HepG2 (cell line): ENCODE results near the gene PNPLA2. TPM values are rescaled to one million over a fixed set of nuclear protein-coding genes. Genes with fewer than 3 reads are reported as not detected.
A peak's percentile ranks its signal among the peaks of the same experiment; 100 is the strongest.

Experiments
- ATAD3A ChIP-seq: sonication (generic); formaldehyde crosslinking; IDR thresholded peaks from 2 replicates; pipeline ENCODE4 v1.4.0; 2020; ENCODE audit warnings: missing genetic modification reagents
- ATRX ChIP-seq: sonication (generic); formaldehyde crosslinking; IDR thresholded peaks from 2 replicates; pipeline ENCODE4 v1.4.0; 2020; ENCODE audit warnings: missing genetic modification reagents, borderline replicate concordance
- CSRNP1 ChIP-seq: sonication (generic); formaldehyde crosslinking; IDR thresholded peaks from 2 replicates; pipeline ENCODE4 v1.8.1; 2023; ENCODE audit warnings: mild to moderate bottlenecking, missing genetic modification reagents
- HDAC2 ChIP-seq: sonication (generic); formaldehyde crosslinking; IDR thresholded peaks from 2 replicates; pipeline ENCODE4 v1.4.0; 2020; ENCODE audit warnings: missing genetic modification reagents
- HINFP ChIP-seq: sonication (generic); formaldehyde crosslinking; IDR thresholded peaks from 2 replicates; pipeline ENCODE4 v1.4.0; 2020; ENCODE audit warnings: low read depth, mild to moderate bottlenecking, missing genetic modification reagents
- HNF4A ChIP-seq: sonication (generic); formaldehyde crosslinking; IDR thresholded peaks from 2 replicates; pipeline ENCODE4 v1.4.0; 2020; ENCODE audit warnings: missing genetic modification reagents
- JUNB ChIP-seq: sonication (generic); formaldehyde crosslinking; IDR thresholded peaks from 2 replicates; pipeline ENCODE4 v1.8.0; 2022; ENCODE audit warnings: missing genetic modification reagents, mild to moderate bottlenecking, borderline replicate concordance
- MAF1 ChIP-seq: sonication (generic); formaldehyde crosslinking; IDR thresholded peaks from 2 replicates; pipeline ENCODE4 v1.5.0; 2020; ENCODE audit warnings: missing genetic modification reagents, borderline replicate concordance
- MIER3 ChIP-seq: IDR thresholded peaks from 2 replicates; pipeline ENCODE4 v1.6.1; 2016; ENCODE audit warnings: missing compliant biosample characterization, borderline replicate concordance
- MTA1 ChIP-seq: sonication (generic); formaldehyde crosslinking; IDR thresholded peaks from 2 replicates; pipeline ENCODE4 v1.4.0; 2020; ENCODE audit warnings: missing genetic modification reagents, mild to moderate bottlenecking, borderline replicate concordance
- PPARG ChIP-seq: conservative IDR thresholded peaks from 2 replicates; pipeline ENCODE4 v1.6.1; 2016; ENCODE audit warnings: missing biosample characterization, missing genetic modification reagents
- RELA ChIP-seq: sonication (generic); formaldehyde crosslinking; IDR thresholded peaks from 2 replicates; pipeline ENCODE4 v1.4.0; 2020; ENCODE audit warnings: missing genetic modification reagents
- TP53 ChIP-seq: sonication (generic); formaldehyde crosslinking; conservative IDR thresholded peaks from 2 replicates; pipeline ENCODE4 v1.4.0; 2020; ENCODE audit warnings: missing genetic modification reagents
- UBTF ChIP-seq: sonication (generic); formaldehyde crosslinking; IDR thresholded peaks from 2 replicates; pipeline ENCODE4 v1.4.0; 2020; ENCODE audit warnings: mild to moderate bottlenecking, missing genetic modification reagents
- ZFP41 ChIP-seq: sonication (generic); formaldehyde crosslinking; IDR thresholded peaks from 2 replicates; pipeline ENCODE4 v1.4.0; 2020; ENCODE audit warnings: mild to moderate bottlenecking, missing genetic modification reagents, borderline replicate concordance
- ZNF446 ChIP-seq: sonication (generic); formaldehyde crosslinking; IDR thresholded peaks from 2 replicates; pipeline ENCODE4 v1.5.0; 2020; ENCODE audit warnings: mild to moderate bottlenecking, missing genetic modification reagents
- ZNF468 ChIP-seq: sonication (generic); formaldehyde crosslinking; IDR thresholded peaks from 2 replicates; pipeline ENCODE4 v1.8.0; 2022; ENCODE audit warnings: mild to moderate bottlenecking, moderate library complexity, missing genetic modification reagents
- ZNF737 ChIP-seq: sonication (generic); formaldehyde crosslinking; IDR thresholded peaks from 2 replicates; pipeline ENCODE4 v1.5.0; 2020; ENCODE audit warnings: missing genetic modification reagents, mild to moderate bottlenecking, borderline replicate concordance
- polyA plus RNA-seq, 8 experiments: library from polyadenylated mRNA; depleted of rRNA in 3 of 8; stranded (reverse) in 7 of 8; unstranded in 1 of 8; fragments of >200 nt; fragmentation: Illumina TruSeq in 4 of 8; extraction: Trizol in 4 of 8; gene quantifications; 2 replicates each; pipeline versions ENCODE4 v1.2.1 to v1.2.3, GENCODE V29; 2011 to 2016; ENCODE audit warnings: low read depth in 4 of 8, missing spikeins in 1 of 8, mixed read lengths in 1 of 8; ENCODE audit not compliant: insufficient read depth in 1 of 8
- total RNA-seq, 5 experiments: library from RNA; depleted of rRNA; stranded (reverse); fragments of >200 nt; fragmentation: Illumina TruSeq; extraction: Trizol; gene quantifications; 2 replicates each; pipeline ENCODE4 v1.2.3, GENCODE V29; 2016; ENCODE audit warnings: low read depth in 1 of 5
- TF ChIP-seq, protein P1 (sequence below): sonication (generic); formaldehyde crosslinking; IDR thresholded peaks from 2 replicates; pipeline ENCODE4 v1.5.0; 2020; ENCODE audit warnings: mild to moderate bottlenecking, missing genetic modification reagents, moderate library complexity
- TF ChIP-seq, protein P2 (sequence below): sonication (generic); formaldehyde crosslinking; IDR thresholded peaks from 2 replicates; pipeline ENCODE4 v1.9.0; 2021; ENCODE audit warnings: missing genetic modification reagents, mild to moderate bottlenecking, borderline replicate concordance

The PNPLA2 gene
- total and polyA plus RNA-seq, 2 of the 13 experiments (the other 11 are each of a cell fraction or from before 2014, with no cell fraction given), result 10.5 to 43.2 TPM

DNA sequence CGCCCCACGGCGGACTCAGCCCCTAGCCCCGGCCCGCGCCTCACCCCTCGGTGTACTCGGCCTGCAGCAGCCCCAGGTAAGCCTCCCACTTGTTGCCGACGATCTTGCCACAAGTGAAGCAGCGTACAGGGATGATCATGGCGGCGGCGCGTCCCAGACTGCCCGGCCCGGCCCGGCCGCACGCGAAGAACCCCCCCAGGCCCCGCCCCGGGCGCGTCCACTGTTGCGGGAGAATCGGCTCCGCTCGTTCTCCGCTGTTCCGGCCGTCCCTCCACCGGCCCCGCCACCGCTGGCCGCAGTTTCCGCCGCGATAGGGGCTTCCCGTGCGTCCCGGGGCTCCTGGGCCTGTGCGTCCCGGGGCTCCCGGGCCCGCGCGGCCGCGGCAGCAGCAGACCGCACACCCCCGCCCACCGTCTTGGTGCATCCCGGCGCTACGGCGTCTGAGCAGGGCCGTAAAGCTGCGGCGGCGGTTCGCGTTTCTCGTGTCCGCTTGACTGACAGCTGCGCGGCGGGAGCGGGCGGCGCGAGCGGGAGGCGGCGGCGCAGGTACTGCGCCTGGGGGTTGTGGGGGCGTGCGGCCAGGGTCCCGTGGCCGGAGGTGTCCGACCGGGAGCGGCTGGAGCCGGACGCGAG lies 23.8 kb downstream of the PNPLA2 start, which contains the start of the genes POLR2L and TSPAN4 (continued):
- peak; percentile 74; the same call in 1 of the 2 replicates for TF ChIP-seq UBTF (CRISPR knock-in tag)
- no peak for TF ChIP-seq ATAD3A (CRISPR knock-in tag)
- TF ChIP-seq JUNB (CRISPR knock-in tag), result no peak
- TF ChIP-seq, protein P1, sequence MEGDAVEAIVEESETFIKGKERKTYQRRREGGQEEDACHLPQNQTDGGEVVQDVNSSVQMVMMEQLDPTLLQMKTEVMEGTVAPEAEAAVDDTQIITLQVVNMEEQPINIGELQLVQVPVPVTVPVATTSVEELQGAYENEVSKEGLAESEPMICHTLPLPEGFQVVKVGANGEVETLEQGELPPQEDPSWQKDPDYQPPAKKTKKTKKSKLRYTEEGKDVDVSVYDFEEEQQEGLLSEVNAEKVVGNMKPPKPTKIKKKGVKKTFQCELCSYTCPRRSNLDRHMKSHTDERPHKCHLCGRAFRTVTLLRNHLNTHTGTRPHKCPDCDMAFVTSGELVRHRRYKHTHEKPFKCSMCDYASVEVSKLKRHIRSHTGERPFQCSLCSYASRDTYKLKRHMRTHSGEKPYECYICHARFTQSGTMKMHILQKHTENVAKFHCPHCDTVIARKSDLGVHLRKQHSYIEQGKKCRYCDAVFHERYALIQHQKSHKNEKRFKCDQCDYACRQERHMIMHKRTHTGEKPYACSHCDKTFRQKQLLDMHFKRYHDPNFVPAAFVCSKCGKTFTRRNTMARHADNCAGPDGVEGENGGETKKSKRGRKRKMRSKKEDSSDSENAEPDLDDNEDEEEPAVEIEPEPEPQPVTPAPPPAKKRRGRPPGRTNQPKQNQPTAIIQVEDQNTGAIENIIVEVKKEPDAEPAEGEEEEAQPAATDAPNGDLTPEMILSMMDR (CRISPR knock-in tag), result no peak; the same call in 1 of the 2 replicates
- TF ChIP-seq ZNF737 (CRISPR knock-in tag), result no peak
- TF ChIP-seq HINFP (CRISPR knock-in tag), result 0 out of 2 replicates have a peak, but pooled peaks have one; percentile 10
- TF ChIP-seq ZNF468, result no peak
- peak; percentile 33; the same call in 1 of the 2 replicates for TF ChIP-seq HDAC2
- no peak for TF ChIP-seq RELA
- no peak for TF ChIP-seq PPARG
- no peak for TF ChIP-seq ATRX (CRISPR knock-in tag)
- TF ChIP-seq, protein P2, sequence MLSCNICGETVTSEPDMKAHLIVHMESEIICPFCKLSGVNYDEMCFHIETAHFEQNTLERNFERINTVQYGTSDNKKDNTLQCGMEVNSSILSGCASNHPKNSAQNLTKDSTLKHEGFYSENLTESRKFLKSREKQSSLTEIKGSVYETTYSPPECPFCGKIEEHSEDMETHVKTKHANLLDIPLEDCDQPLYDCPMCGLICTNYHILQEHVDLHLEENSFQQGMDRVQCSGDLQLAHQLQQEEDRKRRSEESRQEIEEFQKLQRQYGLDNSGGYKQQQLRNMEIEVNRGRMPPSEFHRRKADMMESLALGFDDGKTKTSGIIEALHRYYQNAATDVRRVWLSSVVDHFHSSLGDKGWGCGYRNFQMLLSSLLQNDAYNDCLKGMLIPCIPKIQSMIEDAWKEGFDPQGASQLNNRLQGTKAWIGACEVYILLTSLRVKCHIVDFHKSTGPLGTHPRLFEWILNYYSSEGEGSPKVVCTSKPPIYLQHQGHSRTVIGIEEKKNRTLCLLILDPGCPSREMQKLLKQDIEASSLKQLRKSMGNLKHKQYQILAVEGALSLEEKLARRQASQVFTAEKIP (CRISPR knock-in tag), result no peak
- no peak for TF ChIP-seq MAF1 (CRISPR knock-in tag)
- TF ChIP-seq TP53 (CRISPR knock-in tag), result no peak; the same call in 1 of the 2 replicates
- no peak; the same call in 1 of the 2 replicates for TF ChIP-seq ZNF446 (CRISPR knock-in tag)
- no peak for TF ChIP-seq MIER3 (CRISPR knock-in tag)
- peak; percentile 74 for TF ChIP-seq CSRNP1 (CRISPR knock-in tag)
- TF ChIP-seq ZFP41 (CRISPR knock-in tag), result no peak
- no peak for TF ChIP-seq MTA1 (CRISPR knock-in tag)
- no peak for TF ChIP-seq HNF4A (CRISPR knock-in tag)
